Vagina (tissue), 2 donors: ENCODE data around the gene PPP1R13B. TPM values are rescaled to one million over a fixed set of nuclear protein-coding genes. Genes with fewer than 3 reads are reported as not detected.

ENCODE experiments used
- DNase-seq, 2 donors: peaks; one replicate each; pipeline ENCODE4 v3.0.0-alpha.2; 2017; ENCODE audit errors: extremely low spot score in 2 of 2
- H3K27ac ChIP-seq: fragments of 200-600 bp; sonication (generic); one replicate; pipeline ENCODE4 v1.5.1; 2019
- H3K27me3 ChIP-seq: fragments of 200-600 bp; sonication (generic); one replicate; pipeline ENCODE4 v1.5.1; 2019
- H3K36me3 ChIP-seq, 2 donors: fragments of 200-600 bp; sonication (generic); one replicate each; pipeline ENCODE4 v1.5.1; 2017 to 2019
- H3K4me1 ChIP-seq: fragments of 200-600 bp; sonication (generic); one replicate; pipeline ENCODE4 v1.5.1; 2019
- H3K4me3 ChIP-seq, 2 donors: fragments of 200-600 bp; sonication (generic); 1 replicate in 1 of 2; 2 replicates in 1 of 2; pipeline ENCODE4 v1.5.1; 2016 to 2019
- H3K9me3 ChIP-seq: fragments of 200-600 bp; sonication (generic); one replicate; pipeline ENCODE4 v1.5.1; 2019
- CTCF ChIP-seq, 3 experiments: fragments of 450-650 bp in 2 of 3; fragments of 200-600 bp in 1 of 3; sonication (generic) in 1 of 3; IDR thresholded peaks; one replicate each; pipeline ENCODE4 v1.5.1; 2017 to 2019; ENCODE audit warnings: antibody characterized with exemption in 3 of 3, mild to moderate bottlenecking in 2 of 3, moderate library complexity in 2 of 3
- POLR2A ChIP-seq, 2 donors: fragments of 450-650 bp; IDR thresholded peaks; one replicate each; pipeline ENCODE4 v1.6.1; 2017; ENCODE audit warnings: antibody characterized with exemption in 2 of 2, mild to moderate bottlenecking in 2 of 2, moderate library complexity in 2 of 2
- POLR2AphosphoS5 ChIP-seq, 2 donors: sonication (generic); formaldehyde crosslinking; IDR thresholded peaks; one replicate each; pipeline ENCODE4 v1.9.0; 2017; ENCODE audit warnings: antibody characterized with exemption in 2 of 2, mild to moderate bottlenecking in 2 of 2, low read depth in 1 of 2; ENCODE audit not compliant: insufficient read depth in 1 of 2
- intact Hi-C: fragments of 100-400 bp; cut with DNase I; formaldehyde crosslinking; loops from one replicate; pipeline ENCODE4 v1.15.1; 2023
- total RNA-seq: library from RNA; depleted of rRNA; stranded (reverse); fragments of >200 nt; gene quantifications from one replicate; pipeline ENCODE4 v1.2.3, GENCODE V29; 2016

The PPP1R13B gene
- total RNA-seq, 1 donor from 2014 or later = 34.1 TPM

- no peaks in the 10 kb centered on the region for H3K36me3 ChIP-seq
- intact Hi-C loops = no loop called here
- peaks cover 17% of the 10 kb centered on the region for H3K4me1 ChIP-seq
- no peak overlapping the region for H3K4me3 ChIP-seq
- no peak for TF ChIP-seq CTCF (IDR thresholded peaks at IDR 0.05)
- no peak for TF ChIP-seq POLR2A (IDR thresholded peaks at IDR 0.05)
- TF ChIP-seq POLR2AphosphoS5 (IDR thresholded peaks at IDR 0.05; ENCODE audit: insufficient read depth in 1 of 2, low read depth in 1 of 2) = no peak
- no peak overlapping the region for H3K27ac ChIP-seq
- H3K27me3 ChIP-seq = no peaks in the 10 kb centered on the region
- H3K9me3 ChIP-seq = no peaks in the 10 kb centered on the region
- DNase-seq = no peak
These were observed 9.9 kb upstream of the PPP1R13B start for GRCh38 chr14:103857256-103857655.

- TF ChIP-seq POLR2A (IDR thresholded peaks at IDR 0.05) (no peak), CTCF (IDR thresholded peaks at IDR 0.05) (no peak), POLR2AphosphoS5 (IDR thresholded peaks at IDR 0.05; ENCODE audit: insufficient read depth in 1 of 2, low read depth in 1 of 2) (no peak)
- Histone ChIP-seq H3K9me3 (no peaks in the 10 kb centered on the region), H3K4me3 (no peak overlapping the region), H3K27me3 (no peaks in the 10 kb centered on the region), H3K4me1 (peaks cover 17% of the 10 kb centered on the region), H3K36me3 (no peaks in the 10 kb centered on the region), H3K27ac (no peak overlapping the region)
- DNase-seq = no peak
- intact Hi-C loops = no loop called here
These were observed 9.2 kb upstream of the PPP1R13B start for GRCh38 chr14:103856607-103857006.

- DNase-seq = no peak
- peaks cover 17% of the 10 kb centered on the region for H3K4me1 ChIP-seq
These were observed 8.7 kb upstream of the PPP1R13B start for GRCh38 chr14:103856105-103856504.

GRCh38 chr14:103855734-103856095 lies 8.3 kb upstream of the PPP1R13B start:
- no peaks in the 10 kb centered on the region for H3K27me3 ChIP-seq
- H3K4me3 ChIP-seq = no peak overlapping the region
- TF ChIP-seq CTCF (IDR thresholded peaks at IDR 0.05) = no peak
- TF ChIP-seq POLR2A (IDR thresholded peaks at IDR 0.05) = no peak
- TF ChIP-seq POLR2AphosphoS5 (IDR thresholded peaks at IDR 0.05; ENCODE audit: insufficient read depth in 1 of 2, low read depth in 1 of 2) = no peak
- H3K27ac ChIP-seq = no peak overlapping the region
- H3K36me3 ChIP-seq = no peaks in the 10 kb centered on the region
- intact Hi-C loops = no loop called here
- no peak for DNase-seq
- H3K9me3 ChIP-seq = no peaks in the 10 kb centered on the region
- peaks cover 17% of the 10 kb centered on the region for H3K4me1 ChIP-seq

More at GRCh38 chr14:103856105-103856504, 8.7 kb upstream of the PPP1R13B start:
- Histone ChIP-seq H3K36me3 (no peaks in the 10 kb centered on the region), H3K9me3 (no peaks in the 10 kb centered on the region), H3K27ac (no peak overlapping the region), H3K27me3 (no peaks in the 10 kb centered on the region), H3K4me3 (no peak overlapping the region)
- TF ChIP-seq POLR2AphosphoS5 (IDR thresholded peaks at IDR 0.05; ENCODE audit: insufficient read depth in 1 of 2, low read depth in 1 of 2) (no peak), CTCF (IDR thresholded peaks at IDR 0.05) (no peak), POLR2A (IDR thresholded peaks at IDR 0.05) (no peak)
- intact Hi-C loops = no loop called here

- peaks cover 17% of the 10 kb centered on the region for H3K4me1 ChIP-seq
- H3K27me3 ChIP-seq = no peaks in the 10 kb centered on the region
- no peaks in the 10 kb centered on the region for H3K9me3 ChIP-seq
- DNase-seq = no peak
- no peak overlapping the region for H3K27ac ChIP-seq
- no peaks in the 10 kb centered on the region for H3K36me3 ChIP-seq
- intact Hi-C loops = no loop called here
- no peak overlapping the region for H3K4me3 ChIP-seq
- no peak for TF ChIP-seq POLR2A (IDR thresholded peaks at IDR 0.05)
These were observed 7.7 kb upstream of the PPP1R13B start for GRCh38 chr14:103854822-103855733.
